Hepatocyte (in vitro differentiated cells): Measurements from ENCODE around the gene PRKAR1B. TPM values are rescaled to one million over a fixed set of nuclear protein-coding genes. Genes with fewer than 3 reads are reported as not detected.

Source experiments
- DNase-seq: peaks from one replicate; pipeline ENCODE4 v3.0.0-alpha.2; 2016; ENCODE audit warnings: low spot score
- H2AFZ ChIP-seq: fragments of 200-600 bp; sonication (generic); 2 replicates; pipeline ENCODE4 v1.6.0; 2016; ENCODE audit warnings: antibody characterized with exemption, mild to moderate bottlenecking
- H3K27ac ChIP-seq: fragments of 200-600 bp; sonication (generic); 2 replicates; pipeline ENCODE4 v1.5.1; 2016; ENCODE audit warnings: mild to moderate bottlenecking
- H3K27me3 ChIP-seq: fragments of 200-600 bp; sonication (generic); 2 replicates; pipeline ENCODE4 v1.6.1; 2016
- H3K36me3 ChIP-seq: fragments of 200-600 bp; sonication (generic); replicated peaks from 2 replicates; pipeline ENCODE4 v1.5.1; 2016; ENCODE audit warnings: low read depth; ENCODE audit not compliant: insufficient read depth
- H3K4me1 ChIP-seq: fragments of 200-600 bp; sonication (generic); 2 replicates; pipeline ENCODE4 v1.5.1; 2016; ENCODE audit warnings: mild to moderate bottlenecking, moderate library complexity; ENCODE audit not compliant: insufficient read depth
- H3K4me2 ChIP-seq: fragments of 200-600 bp; sonication (generic); 2 replicates; pipeline ENCODE4 v1.6.0; 2016
- H3K4me3 ChIP-seq: fragments of 200-600 bp; sonication (generic); 2 replicates; pipeline ENCODE4 v1.5.1; 2016; ENCODE audit warnings: mild to moderate bottlenecking
- H3K79me2 ChIP-seq: fragments of 200-600 bp; sonication (generic); 2 replicates; pipeline ENCODE4 v1.6.0; 2017; ENCODE audit warnings: mild to moderate bottlenecking
- H3K9me2 ChIP-seq: fragments of 200-600 bp; sonication (generic); replicated peaks from 2 replicates; pipeline ENCODE4 v1.6.0; 2017; ENCODE audit warnings: mild to moderate bottlenecking; ENCODE audit not compliant: insufficient read depth
- H3K9me3 ChIP-seq: fragments of 200-600 bp; sonication (generic); 2 replicates; pipeline ENCODE4 v1.5.1; 2016; ENCODE audit warnings: low read depth, mild to moderate bottlenecking
- H4K20me1 ChIP-seq: fragments of 200-600 bp; sonication (generic); 2 replicates; pipeline ENCODE4 v1.6.0; 2016; ENCODE audit warnings: mild to moderate bottlenecking; ENCODE audit not compliant: insufficient read depth, poor library complexity, severe bottlenecking
- EZH2 ChIP-seq: fragments of 200-600 bp; sonication (generic); IDR thresholded peaks from 2 replicates; pipeline ENCODE4 v1.6.1; 2016; ENCODE audit warnings: antibody characterized with exemption, mild to moderate bottlenecking, borderline replicate concordance
- EZH2phosphoT487 ChIP-seq: fragments of 200-600 bp; sonication (generic); IDR thresholded peaks from one replicate; pipeline ENCODE4 v1.6.1; 2018; ENCODE audit warnings: antibody characterized with exemption, mild to moderate bottlenecking, low read depth, moderate library complexity; ENCODE audit not compliant: unreplicated experiment, severe bottlenecking
- WGBS: methylation state at CpG from one replicate; pipeline ENCODE4 v1.1.6; 2016; ENCODE audit warnings: low lambda C conversion rate; ENCODE audit errors: missing lambda C conversion rate; 5-methylcytosine and 5-hydroxymethylcytosine counted together
- polyA plus RNA-seq: library from polyadenylated mRNA; unstranded; fragments of >200 nt; fragmentation: Nextera tagmentation; extraction: Ambion mirVana; gene quantifications from 2 replicates; pipeline ENCODE4 v1.2.1, GENCODE V29; 2016
- total RNA-seq: library from RNA; depleted of rRNA; stranded (reverse); fragments of >200 nt; gene quantifications from 2 replicates; pipeline ENCODE4 v1.2.3, GENCODE V29; 2014
- TF ChIP-seq, protein P1 (sequence below): fragments of 200-600 bp; sonication (generic); IDR thresholded peaks from 2 replicates; pipeline ENCODE4 v1.5.1; 2016; ENCODE audit warnings: antibody characterized with exemption, mild to moderate bottlenecking; ENCODE audit not compliant: poor library complexity

The PRKAR1B gene
- total and polyA plus RNA-seq, 2 experiments from 2014 or later, result 16.6 to 28.7 TPM

DNA sequence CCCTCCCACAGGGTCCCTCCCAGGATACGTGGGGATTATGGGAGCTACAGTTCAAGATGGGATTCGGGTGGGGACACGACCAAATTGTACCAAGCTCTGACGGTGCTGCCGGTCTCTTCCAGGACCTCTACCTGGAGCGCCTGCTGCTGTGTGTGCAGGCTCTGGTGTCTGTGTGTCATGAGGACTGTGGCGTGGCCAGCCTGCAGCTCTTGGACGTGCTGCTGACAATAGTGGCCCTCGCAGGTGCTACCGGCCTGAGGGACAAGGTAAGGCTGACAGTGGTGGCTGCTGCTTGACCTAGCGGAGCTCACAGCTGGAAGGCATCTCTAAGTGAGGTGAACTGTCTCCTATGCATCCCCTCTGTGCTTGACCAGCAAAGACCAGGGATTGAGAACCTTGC, 34.5 kb upstream of the PRKAR1B start:
- Histone ChIP-seq H4K20me1 (no peaks in the 10 kb centered on the region), H3K4me3 (no peak overlapping the region), H3K4me1 (no peaks in the 10 kb centered on the region), H3K9me3 (no peaks in the 10 kb centered on the region), H2AFZ (no peak overlapping the region), H3K4me2 (no peak overlapping the region), H3K79me2 (no peaks in the 10 kb centered on the region), H3K9me2 (no peaks in the 10 kb centered on the region), H3K36me3 (no peaks in the 10 kb centered on the region), H3K27ac (no peak overlapping the region), H3K27me3 (no peaks in the 10 kb centered on the region)
- TF ChIP-seq EZH2phosphoT487, result no peak
- TF ChIP-seq EZH2, result no peak
- TF ChIP-seq, protein P1, sequence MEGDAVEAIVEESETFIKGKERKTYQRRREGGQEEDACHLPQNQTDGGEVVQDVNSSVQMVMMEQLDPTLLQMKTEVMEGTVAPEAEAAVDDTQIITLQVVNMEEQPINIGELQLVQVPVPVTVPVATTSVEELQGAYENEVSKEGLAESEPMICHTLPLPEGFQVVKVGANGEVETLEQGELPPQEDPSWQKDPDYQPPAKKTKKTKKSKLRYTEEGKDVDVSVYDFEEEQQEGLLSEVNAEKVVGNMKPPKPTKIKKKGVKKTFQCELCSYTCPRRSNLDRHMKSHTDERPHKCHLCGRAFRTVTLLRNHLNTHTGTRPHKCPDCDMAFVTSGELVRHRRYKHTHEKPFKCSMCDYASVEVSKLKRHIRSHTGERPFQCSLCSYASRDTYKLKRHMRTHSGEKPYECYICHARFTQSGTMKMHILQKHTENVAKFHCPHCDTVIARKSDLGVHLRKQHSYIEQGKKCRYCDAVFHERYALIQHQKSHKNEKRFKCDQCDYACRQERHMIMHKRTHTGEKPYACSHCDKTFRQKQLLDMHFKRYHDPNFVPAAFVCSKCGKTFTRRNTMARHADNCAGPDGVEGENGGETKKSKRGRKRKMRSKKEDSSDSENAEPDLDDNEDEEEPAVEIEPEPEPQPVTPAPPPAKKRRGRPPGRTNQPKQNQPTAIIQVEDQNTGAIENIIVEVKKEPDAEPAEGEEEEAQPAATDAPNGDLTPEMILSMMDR, result no peak
- no peak for DNase-seq
- 96% methylated on average over 11 of the region's 11 CpGs for WGBS

DNA sequence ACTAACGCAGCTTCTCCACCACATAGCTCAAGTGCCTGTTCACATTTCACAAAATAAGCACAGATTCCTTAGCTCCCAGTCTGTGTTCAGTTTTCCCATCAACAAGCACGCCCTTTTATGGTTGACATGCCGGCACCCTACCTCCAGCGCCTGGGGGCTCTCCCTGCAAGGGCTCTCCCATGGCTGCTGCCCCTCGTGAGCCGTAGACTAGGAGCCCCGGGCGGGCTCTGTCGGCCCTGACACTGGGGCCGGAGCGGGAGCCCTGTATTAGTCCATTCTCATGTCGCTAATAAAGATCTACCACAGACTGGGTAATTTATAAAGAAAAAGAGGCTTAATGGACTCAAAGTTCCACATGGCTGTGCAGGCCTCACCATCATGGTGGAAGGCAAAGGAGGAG, 34.0 kb upstream of the PRKAR1B start:
- Histone ChIP-seq H3K4me2 (no peak overlapping the region), H3K9me2 (no peaks in the 10 kb centered on the region), H3K27me3 (no peaks in the 10 kb centered on the region), H3K4me1 (no peaks in the 10 kb centered on the region), H3K4me3 (no peak overlapping the region), H2AFZ (no peak overlapping the region), H4K20me1 (no peaks in the 10 kb centered on the region), H3K9me3 (no peaks in the 10 kb centered on the region), H3K27ac (no peak overlapping the region), H3K36me3 (no peaks in the 10 kb centered on the region), H3K79me2 (no peaks in the 10 kb centered on the region)
- 96% methylated on average over 12 of the region's 12 CpGs for WGBS
- TF ChIP-seq EZH2, result no peak
- no peak for TF ChIP-seq EZH2phosphoT487
- TF ChIP-seq, protein P1, result no peak
- DNase-seq, result no peak

DNA sequence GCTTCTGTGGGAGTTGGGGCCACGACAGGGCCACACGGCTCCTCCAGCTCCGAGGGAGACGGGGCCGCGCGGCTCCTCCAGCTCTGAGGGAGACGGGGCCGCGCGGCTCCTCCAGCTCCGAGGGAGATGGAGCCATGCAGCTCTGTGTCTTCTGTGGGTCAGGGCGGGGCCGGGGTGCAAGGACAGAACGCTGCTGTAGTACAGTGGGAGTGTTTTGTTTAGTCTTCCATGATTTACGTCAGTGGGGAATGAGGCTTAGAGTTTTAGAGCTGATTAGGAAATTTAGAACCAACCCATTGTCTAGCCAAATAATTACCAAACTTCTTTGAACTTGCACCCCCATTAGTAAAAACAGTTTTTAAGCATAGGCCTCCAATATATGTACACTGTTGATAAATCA, 32.9 kb upstream of the PRKAR1B start:
- no peak for DNase-seq
- H3K4me1 ChIP-seq, result no peaks in the 10 kb centered on the region
- 84% methylated on average over 16 of the region's 16 CpGs for WGBS
- H3K27me3 ChIP-seq, result no peaks in the 10 kb centered on the region
- no peaks in the 10 kb centered on the region for H3K79me2 ChIP-seq
- H2AFZ ChIP-seq, result no peak overlapping the region
- H3K9me2 ChIP-seq, result no peaks in the 10 kb centered on the region
- H3K27ac ChIP-seq, result no peak overlapping the region
- H3K9me3 ChIP-seq, result no peaks in the 10 kb centered on the region
- no peaks in the 10 kb centered on the region for H3K36me3 ChIP-seq
- no peak for TF ChIP-seq EZH2phosphoT487
- TF ChIP-seq, protein P1, result no peak
- TF ChIP-seq EZH2, result no peak
- no peak overlapping the region for H3K4me3 ChIP-seq
- no peaks in the 10 kb centered on the region for H4K20me1 ChIP-seq
- no peak overlapping the region for H3K4me2 ChIP-seq

DNA sequence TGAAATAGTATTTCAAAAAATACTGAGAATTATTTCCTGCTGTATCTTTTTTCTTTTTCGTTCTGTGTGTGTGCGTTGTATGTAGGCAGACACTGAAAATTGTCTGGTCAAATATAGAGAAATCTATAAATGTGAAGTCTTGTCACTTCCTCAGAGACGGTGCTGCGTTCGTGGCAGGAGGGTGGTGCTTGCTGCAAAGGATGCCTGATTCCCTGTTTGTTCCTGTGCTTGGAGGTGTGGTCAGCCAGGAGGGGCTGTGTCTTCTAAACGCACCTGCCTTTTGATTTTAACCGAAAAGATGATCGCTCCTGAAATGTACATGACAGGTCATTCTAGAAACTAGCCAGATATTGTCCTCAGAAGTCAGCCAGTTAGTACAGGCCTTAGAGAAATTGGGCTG, 32.5 kb upstream of the PRKAR1B start:
- Histone ChIP-seq H4K20me1 (no peaks in the 10 kb centered on the region), H3K4me2 (no peak overlapping the region), H3K79me2 (no peaks in the 10 kb centered on the region), H3K9me2 (no peaks in the 10 kb centered on the region), H3K27ac (no peak overlapping the region), H3K4me1 (no peaks in the 10 kb centered on the region), H3K4me3 (no peak overlapping the region), H3K27me3 (no peaks in the 10 kb centered on the region), H3K9me3 (no peaks in the 10 kb centered on the region), H2AFZ (no peak overlapping the region), H3K36me3 (no peaks in the 10 kb centered on the region)
- TF ChIP-seq EZH2, result no peak
- TF ChIP-seq, protein P1, result no peak
- no peak for TF ChIP-seq EZH2phosphoT487
- 87% methylated on average over 8 of the region's 8 CpGs for WGBS
- no peak for DNase-seq
